MV-4-11 (cell line): Measurements from ENCODE around the gene GPR37.

Experiments used
- DNase-seq: peaks from one replicate; lab custom pipeline; 2025; lab: John Stamatoyannopoulos, UW

Gene GPR37

GRCh38 chr7:124780608-124781007 lies 15.0 kb upstream of the GPR37 start:
- DNase-seq: no peak

GRCh38 chr7:124780056-124780455 lies 14.5 kb upstream of the GPR37 start:
- DNase-seq: no peak

- DNase-seq: no peak
Measured at GRCh38 chr7:124779620-124780019, 14.0 kb upstream of the GPR37 start.

- DNase-seq: no peak
Measured at GRCh38 chr7:124779194-124779593, 13.6 kb upstream of the GPR37 start.

GRCh38 chr7:124777268-124777667 lies 11.7 kb upstream of the GPR37 start:
- DNase-seq: no peak

GRCh38 chr7:124776153-124776552 lies 10.6 kb upstream of the GPR37 start:
- DNase-seq: no peak

- no peak for DNase-seq
Measured at GRCh38 chr7:124775422-124775821, 9.8 kb upstream of the GPR37 start.

GRCh38 chr7:124773938-124774337 lies 8.3 kb upstream of the GPR37 start:
- DNase-seq: no peak

DNA sequence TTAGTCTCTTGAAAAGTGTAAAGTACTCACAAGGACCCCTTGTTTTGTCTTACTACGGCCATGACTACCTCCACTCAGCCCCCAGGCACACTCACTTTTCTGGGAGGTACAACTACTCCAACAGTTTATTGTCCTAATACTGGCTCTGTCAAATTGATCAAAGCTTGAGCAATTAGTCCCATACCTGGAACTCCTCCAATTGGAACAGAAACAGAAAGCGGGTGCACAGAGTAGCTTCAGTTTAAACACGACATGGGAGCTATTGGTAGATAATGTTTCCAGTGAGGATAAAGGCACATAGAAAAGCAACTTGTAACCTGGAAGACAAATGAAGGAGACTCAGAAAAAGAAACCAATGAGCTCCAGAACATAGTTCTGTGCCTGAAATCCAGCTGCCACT lies 7.7 kb upstream of the GPR37 start:
- DNase-seq: no peak

DNA sequence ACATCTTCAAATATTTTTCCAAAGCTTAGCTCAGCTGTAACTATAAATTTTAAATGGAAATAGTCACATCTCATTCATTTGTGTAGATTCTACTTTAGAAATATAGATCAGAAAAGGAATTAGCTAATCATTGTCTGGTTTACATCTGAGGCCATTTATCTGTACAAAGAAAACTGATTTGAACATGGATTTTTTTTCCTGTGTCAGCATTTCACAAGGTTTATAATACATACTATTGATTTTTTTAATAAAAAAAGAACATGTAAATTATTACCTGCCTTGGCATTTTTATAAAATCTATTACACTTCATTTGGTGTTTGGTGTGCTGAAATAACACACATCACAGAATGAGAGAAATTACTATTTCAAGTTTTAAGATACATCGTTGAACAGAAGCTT lies 3.5 kb upstream of the GPR37 start:
- DNase-seq: no peak

GRCh38 chr7:124768525-124768924 lies 2.9 kb upstream of the GPR37 start:
- DNase-seq: no peak

DNA sequence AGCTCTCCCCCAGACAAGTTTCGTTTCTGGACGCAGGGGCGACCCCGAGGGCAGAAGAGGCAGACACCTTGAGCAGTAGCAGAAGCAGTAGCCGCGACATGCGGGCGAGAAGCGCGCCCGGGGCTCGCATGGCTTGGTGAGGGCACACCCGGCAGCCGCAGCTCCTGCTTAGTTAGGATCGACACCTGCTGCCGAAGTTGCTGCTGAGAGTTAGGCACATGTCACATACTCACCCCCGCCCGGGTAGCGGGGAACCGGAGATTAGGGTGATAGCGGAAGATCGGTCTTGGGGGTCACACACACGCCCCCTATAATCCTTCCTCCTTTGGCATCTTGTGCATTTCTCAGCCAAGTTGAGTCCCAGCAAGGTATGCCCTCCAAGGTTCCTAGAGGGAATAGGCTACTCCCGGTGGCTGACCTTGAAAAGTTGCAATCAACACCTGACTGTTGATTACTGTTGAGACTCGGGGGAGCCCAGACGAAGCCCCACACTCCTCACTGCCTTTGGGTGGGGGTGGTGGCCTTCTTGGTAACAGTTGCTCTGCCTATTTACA lies 668 bp downstream of the GPR37 start:
- DNase-seq: no peak

- DNase-seq: no peak
Measured at GRCh38 chr7:124764051-124764846, 1.3 kb downstream of the GPR37 start.

DNA sequence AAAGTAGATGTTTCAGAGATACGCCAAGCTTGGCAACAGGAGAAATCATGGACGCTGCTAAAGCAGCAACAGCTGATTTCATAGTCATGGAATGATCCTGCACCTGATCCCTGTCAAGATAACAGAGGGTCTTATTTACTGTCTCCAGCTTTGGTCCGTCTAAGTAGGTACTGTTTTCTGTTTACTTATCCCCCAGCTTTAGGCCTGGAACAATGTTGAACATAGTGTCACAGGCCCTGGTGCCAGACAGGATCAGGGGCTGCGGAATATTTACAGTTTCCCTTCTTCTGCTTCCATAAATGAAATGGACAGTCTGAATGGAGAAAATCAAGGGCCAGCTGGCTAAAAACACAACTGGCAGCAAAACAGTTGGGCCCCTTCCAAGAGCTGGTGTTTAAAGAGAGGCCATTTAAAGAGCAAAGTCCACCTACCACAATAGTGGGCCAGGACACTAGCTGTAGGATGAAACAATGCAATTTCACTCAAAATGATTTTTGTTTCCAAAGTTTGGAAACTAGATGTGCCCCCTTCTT lies 2.9 kb downstream of the GPR37 start:
- no peak for DNase-seq

- DNase-seq: no peak
Measured at GRCh38 chr7:124761164-124761715, 4.4 kb downstream of the GPR37 start.

DNA sequence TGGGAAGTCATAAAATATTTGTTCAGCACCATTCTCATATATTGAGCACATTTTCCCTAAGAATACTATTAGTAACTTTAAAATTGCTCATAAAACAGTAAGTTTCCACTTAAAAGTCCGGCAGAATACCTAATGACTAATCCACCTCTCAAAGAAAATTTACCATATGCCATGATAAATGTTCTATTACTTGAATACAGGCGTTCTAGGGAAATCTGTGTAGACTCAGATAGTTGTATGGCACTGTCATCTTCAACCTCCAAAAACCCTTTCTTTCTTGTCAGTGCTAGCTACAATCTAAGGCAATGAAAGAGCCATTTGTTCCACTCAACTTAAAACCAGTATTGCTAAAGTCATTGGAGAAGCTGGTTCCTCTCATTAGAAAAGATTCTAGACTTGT lies 7.3 kb downstream of the GPR37 start:
- no peak for DNase-seq

DNA sequence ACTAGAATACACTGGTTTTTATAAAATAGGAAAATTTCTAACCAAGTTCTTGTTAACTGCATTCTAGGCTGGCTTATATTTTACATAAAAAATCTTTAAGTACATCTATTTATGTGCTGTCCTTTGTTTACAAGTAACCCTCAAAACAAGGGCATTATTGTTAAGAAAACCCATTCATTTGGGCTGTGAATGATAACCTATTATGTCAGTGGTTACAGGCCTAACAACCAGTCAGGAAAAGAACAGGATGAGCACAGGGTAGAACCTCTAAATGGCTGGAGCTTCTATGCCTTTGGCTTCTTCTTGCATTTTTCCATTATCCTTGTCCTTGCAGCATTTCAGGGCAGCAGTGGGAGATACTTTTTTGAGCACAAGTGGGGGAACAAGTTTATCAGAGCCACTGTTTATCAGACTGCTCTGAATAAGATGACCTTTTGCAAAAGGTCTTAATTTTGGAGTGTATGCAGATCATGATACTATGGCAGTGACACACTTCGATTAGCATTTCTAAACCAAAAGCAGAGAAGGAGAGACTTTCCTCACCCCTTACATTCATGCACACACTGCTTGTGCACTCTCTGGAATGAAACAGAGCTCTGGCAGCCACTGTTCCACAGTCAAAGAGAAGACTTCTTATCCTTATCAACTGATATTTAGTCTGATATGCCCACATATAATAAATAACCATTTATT lies 10.9 kb downstream of the GPR37 start:
- no peak for DNase-seq

- DNase-seq: no peak
Measured at GRCh38 chr7:124752310-124752709, 13.3 kb downstream of the GPR37 start.

DNA sequence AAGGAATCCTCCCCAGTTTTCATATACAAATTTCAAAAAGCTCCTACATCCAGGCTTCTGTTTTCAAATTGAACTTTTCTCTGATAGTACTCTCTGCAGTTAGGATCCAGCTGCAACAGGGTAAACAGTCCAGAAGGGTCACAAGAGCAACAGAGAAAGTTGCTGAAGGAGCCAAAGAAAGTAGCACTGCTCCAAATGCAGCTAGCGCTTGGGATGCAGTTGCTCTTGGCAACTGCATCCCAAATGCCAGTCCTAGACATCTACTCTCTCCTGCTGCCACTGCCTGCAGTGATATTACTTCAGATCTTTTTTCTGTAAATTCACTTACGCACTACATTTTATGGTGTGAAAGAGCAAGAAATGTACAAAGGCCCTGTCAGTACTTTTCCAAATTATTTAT lies 14.6 kb downstream of the GPR37 start:
- no peak for DNase-seq

GRCh38 chr7:124747072-124747471 lies 18.5 kb downstream of the GPR37 start:
- no peak for DNase-seq

GRCh38 chr7:124738639-124739038 lies 27.0 kb downstream of the GPR37 start:
- no peak for DNase-seq

- DNase-seq: no peak
Measured at GRCh38 chr7:124737760-124738300, 27.8 kb downstream of the GPR37 start.

DNA sequence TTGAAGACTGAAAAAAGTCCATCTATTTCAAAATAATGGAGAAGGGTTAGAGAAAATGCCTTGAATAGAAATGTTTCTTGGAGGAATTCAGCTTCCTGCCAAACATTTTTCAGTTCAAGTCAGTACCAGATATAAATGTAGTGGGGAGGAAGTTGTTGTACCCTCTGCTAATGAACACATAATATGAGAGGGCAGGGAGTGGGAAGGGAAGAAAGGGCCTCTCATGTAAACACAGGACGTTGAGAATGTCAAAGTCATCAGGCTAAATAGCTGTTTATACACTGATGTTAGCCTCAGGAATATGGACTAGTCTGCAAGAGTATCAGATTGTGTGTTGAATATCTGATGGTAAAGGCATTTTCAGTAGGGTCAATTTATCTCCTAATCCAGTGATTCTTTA lies 37.0 kb downstream of the GPR37 start:
- DNase-seq: no peak
